Effector memory CD8-positive, alpha-beta T cell (primary cell): Measurements from ENCODE around the gene OGFOD3.

Source experiments
- ATAC-seq: fragments of 150-1000 bp; cut with Tn5 transposase; replicated peaks from 2 replicates; pipeline ENCODE4 v1.10.0; 2021; ENCODE audit warnings: mild to moderate bottlenecking, moderate library complexity
- DNase-seq, 3 experiments: peaks; one replicate each; pipeline ENCODE4 v3.0.0; 2021
- H3K27ac Mint-ChIP-seq, 2 donors: one replicate each; pipeline ENCODE4 v1.8.0; 2022; ENCODE audit warnings: mild to moderate bottlenecking in 2 of 2, mixed read lengths in 2 of 2, moderate library complexity in 2 of 2
- H3K27me3 Mint-ChIP-seq, 2 donors: one replicate each; pipeline ENCODE4 v1.8.0; 2022; ENCODE audit warnings: mixed read lengths in 2 of 2
- H3K36me3 Mint-ChIP-seq: one replicate; pipeline ENCODE4 v1.8.0; 2022; ENCODE audit warnings: mild to moderate bottlenecking, moderate library complexity, mixed read lengths; ENCODE audit not compliant: insufficient read depth
- H3K4me1 Mint-ChIP-seq, 2 donors: one replicate each; pipeline ENCODE4 v1.8.0; 2022; ENCODE audit warnings: low read depth in 2 of 2, mixed read lengths in 2 of 2
- H3K4me3 Mint-ChIP-seq, 2 donors: one replicate each; pipeline ENCODE4 v1.8.0; 2022; ENCODE audit warnings: mild to moderate bottlenecking in 2 of 2, mixed read lengths in 2 of 2, moderate library complexity in 2 of 2
- H3K9me3 Mint-ChIP-seq, 2 donors: one replicate each; pipeline ENCODE4 v1.8.0; 2022; ENCODE audit warnings: mixed read lengths in 2 of 2

The OGFOD3 gene

DNA sequence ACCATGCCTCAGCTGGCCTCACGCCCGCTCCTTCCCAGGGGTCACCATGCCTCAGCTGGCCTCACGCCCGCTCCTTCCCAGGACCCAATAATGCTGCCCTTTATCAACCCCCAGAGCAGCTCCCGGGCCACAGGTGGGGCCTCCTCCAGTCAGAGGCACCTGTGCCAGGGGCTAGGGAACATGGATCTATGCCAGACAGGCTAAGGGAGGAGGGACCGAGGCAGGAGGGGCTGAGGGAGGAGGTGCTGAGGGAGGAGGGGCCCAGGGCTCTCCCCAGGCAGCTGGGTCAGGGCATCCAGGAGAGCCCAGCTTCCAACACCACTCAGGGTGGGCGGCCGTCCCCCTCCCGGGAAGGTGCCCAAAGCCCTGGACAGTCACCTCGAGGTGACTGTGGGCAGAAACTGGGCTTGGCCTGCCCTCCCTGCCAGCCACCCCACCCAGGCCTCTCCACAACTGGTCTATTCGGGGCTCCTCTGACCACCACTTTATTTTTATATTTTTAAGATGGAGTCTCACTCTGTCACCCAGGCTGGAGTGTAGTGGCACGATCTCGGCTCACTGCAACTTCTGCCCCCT lies 27.4 kb downstream of the OGFOD3 start:
- Mint-ChIP-seq H3K4me3 (no peak overlapping the region), H3K9me3 (no peaks in the 10 kb centered on the region), H3K27me3 (peaks cover 0 to 20% of the 10 kb centered on the region in 2 donors), H3K27ac (no peak overlapping the region), H3K4me1 (no peaks in the 10 kb centered on the region), H3K36me3 (peaks cover 14% of the 10 kb centered on the region)
- no peak for ATAC-seq
- DNase-seq = no peak

GRCh38 chr17:82390015-82390859 lies 28.1 kb downstream of the OGFOD3 start:
- ATAC-seq = no peak
- Mint-ChIP-seq H3K4me1 (no peaks in the 10 kb centered on the region), H3K4me3 (no peak overlapping the region)

DNA sequence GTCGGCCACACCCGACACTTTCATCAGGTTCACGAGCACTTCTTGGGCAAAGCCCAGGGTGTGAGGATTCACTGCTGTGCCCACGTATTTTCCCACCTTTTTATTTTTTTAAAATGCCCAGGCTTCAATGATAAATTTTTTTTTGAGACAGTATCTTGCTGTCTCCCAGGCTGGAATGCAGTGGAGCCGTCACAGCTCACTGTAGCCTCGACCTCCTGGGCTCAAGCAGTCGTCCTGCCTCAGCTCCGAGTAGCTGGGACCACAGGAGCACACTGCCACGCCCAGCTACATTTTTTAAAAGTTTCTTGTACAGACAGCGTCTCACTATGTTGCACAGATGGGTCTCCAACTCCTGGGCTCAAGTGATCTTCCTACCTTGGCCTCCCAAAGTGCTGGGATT lies 29.0 kb downstream of the OGFOD3 start:
- Mint-ChIP-seq H3K27me3 (peaks cover 0 to 32% of the 10 kb centered on the region in 2 donors), H3K4me1 (no peaks in the 10 kb centered on the region), H3K4me3 (no peak overlapping the region), H3K36me3 (peaks cover 14% of the 10 kb centered on the region), H3K27ac (no peak overlapping the region), H3K9me3 (no peaks in the 10 kb centered on the region)
- no peak for ATAC-seq
- no peak for DNase-seq

More at GRCh38 chr17:82390015-82390859, 28.1 kb downstream of the OGFOD3 start:
- peaks cover 0 to 27% of the 10 kb centered on the region in 2 donors for H3K27me3 Mint-ChIP-seq
- H3K9me3 Mint-ChIP-seq = no peaks in the 10 kb centered on the region
- no peak for DNase-seq
- H3K36me3 Mint-ChIP-seq = peaks cover 14% of the 10 kb centered on the region
- H3K27ac Mint-ChIP-seq = no peak overlapping the region

DNA sequence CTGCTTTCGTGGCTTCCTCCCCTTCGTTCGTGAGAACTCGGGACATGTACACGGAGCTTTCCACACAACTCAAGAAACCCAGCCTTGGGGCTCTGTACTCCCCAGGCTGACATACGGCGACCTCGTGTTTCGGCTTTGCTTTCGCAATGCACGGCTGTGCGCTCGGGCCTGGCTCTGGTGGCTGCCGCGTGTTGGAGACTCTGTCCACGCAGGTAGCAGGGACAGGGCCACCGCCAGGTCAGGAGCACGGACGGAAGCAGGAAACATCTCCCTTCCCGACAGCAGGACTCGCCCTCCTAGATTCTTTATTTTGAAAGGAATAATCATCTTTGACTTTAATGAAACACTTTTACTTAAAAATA lies 29.5 kb downstream of the OGFOD3 start:
- DNase-seq (no peak), ATAC-seq (no peak)
- Mint-ChIP-seq H3K4me3 (no peak overlapping the region), H3K4me1 (no peaks in the 10 kb centered on the region), H3K9me3 (no peaks in the 10 kb centered on the region), H3K27ac (no peak overlapping the region), H3K27me3 (peaks cover 0 to 34% of the 10 kb centered on the region in 2 donors), H3K36me3 (peaks cover 11% of the 10 kb centered on the region)

DNA sequence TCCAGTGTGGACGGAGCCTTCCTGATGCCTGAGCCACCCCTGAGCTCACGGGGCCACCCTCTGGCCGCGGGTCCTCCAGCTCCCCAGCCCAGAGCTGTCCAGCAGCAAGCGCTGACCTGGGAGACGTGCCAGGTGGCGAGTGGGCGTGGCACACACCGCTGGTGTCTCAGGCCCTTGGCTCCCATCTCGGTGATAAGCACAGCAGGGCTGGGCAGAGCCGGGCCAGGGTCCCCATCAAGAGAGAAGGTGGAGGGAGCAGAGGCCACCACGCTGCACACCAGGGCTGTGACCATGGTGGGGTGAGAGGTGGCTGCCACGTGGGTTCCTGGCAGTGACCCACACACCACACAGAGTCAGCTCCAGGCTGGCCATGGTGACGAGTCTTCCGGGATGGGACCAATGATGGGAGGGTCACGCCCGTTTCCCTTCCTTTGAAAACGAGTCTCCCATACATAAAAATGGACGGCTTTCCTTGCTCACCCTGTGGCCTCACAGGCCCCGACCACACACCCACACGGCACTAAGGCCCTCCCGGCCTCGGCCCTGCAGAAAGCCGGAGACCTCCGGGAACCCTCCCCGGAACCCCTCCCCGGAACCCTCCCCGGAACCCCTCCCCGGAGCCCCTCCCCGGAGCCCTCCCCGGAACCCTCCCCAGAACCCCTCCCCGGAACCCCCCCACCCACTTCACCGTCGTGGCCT lies 30.0 kb downstream of the OGFOD3 start:
- peaks cover 0 to 39% of the 10 kb centered on the region in 2 donors for H3K27me3 Mint-ChIP-seq
- H3K27ac Mint-ChIP-seq = no peak overlapping the region
- peaks cover 7% of the 10 kb centered on the region for H3K36me3 Mint-ChIP-seq
- DNase-seq = no peak
- no peaks in the 10 kb centered on the region for H3K4me1 Mint-ChIP-seq
- ATAC-seq = no peak
- H3K4me3 Mint-ChIP-seq = no peak overlapping the region
- H3K9me3 Mint-ChIP-seq = no peaks in the 10 kb centered on the region

- H3K36me3 Mint-ChIP-seq = peaks cover 7% of the 10 kb centered on the region
- H3K4me1 Mint-ChIP-seq = no peaks in the 10 kb centered on the region
- H3K9me3 Mint-ChIP-seq = no peaks in the 10 kb centered on the region
- no peak for ATAC-seq
- peaks cover 0 to 46% of the 10 kb centered on the region in 2 donors for H3K27me3 Mint-ChIP-seq
- no peak overlapping the region for H3K27ac Mint-ChIP-seq
- no peak overlapping the region for H3K4me3 Mint-ChIP-seq
- no peak for DNase-seq
Measured at GRCh38 chr17:82387705-82388106, 30.7 kb downstream of the OGFOD3 start.

- ATAC-seq (no peak), DNase-seq (no peak)
- H3K9me3 Mint-ChIP-seq = no peaks in the 10 kb centered on the region
- H3K27me3 Mint-ChIP-seq = peaks cover 0 to 47% of the 10 kb centered on the region in 2 donors
- no peak overlapping the region for H3K27ac Mint-ChIP-seq
- peaks cover 4% of the 10 kb centered on the region for H3K36me3 Mint-ChIP-seq
- H3K4me3 Mint-ChIP-seq = no peak overlapping the region
- H3K4me1 Mint-ChIP-seq = no peaks in the 10 kb centered on the region
Measured at GRCh38 chr17:82386881-82387704, 31.3 kb downstream of the OGFOD3 start.

DNA sequence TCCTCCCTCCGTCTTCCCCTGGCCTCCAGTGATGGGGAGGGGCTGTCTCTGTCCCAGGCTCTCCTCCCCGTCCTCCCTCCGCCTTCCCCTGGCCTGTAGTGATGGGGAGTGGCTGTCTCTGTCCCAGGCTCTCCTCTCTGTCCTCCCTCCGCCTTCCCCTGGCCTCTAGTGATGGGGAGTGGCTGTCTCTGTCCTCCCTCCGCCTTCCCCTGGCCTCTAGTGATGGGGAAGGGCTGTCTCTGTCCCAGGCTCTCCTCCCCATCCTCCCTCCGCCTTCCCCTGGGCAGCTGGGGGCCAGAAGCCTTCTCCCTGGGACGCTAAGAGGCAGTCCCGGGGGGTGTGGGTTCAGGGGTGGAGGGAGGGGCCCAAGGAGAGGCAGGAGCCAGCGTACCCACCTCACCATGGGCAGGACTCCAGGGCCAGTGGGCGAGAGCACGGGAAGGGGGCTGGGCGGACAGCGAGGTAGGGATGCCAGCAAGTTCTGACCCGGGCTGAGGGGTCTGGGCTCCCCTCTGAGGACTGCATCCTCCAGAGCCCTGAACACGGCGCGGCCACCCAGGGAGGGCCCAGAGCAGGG lies 32.0 kb downstream of the OGFOD3 start:
- Mint-ChIP-seq H3K36me3 (peaks cover 4% of the 10 kb centered on the region), H3K4me3 (no peak overlapping the region), H3K4me1 (peaks cover 0 to under 1% of the 10 kb centered on the region in 2 donors), H3K27me3 (peaks cover 0 to 51% of the 10 kb centered on the region in 2 donors), H3K9me3 (no peaks in the 10 kb centered on the region), H3K27ac (no peak overlapping the region)
- ATAC-seq (no peak), DNase-seq (no peak)

GRCh38 chr17:82385559-82386254 lies 32.7 kb downstream of the OGFOD3 start:
- no peak overlapping the region for H3K4me3 Mint-ChIP-seq

GRCh38 chr17:82384730-82385481 lies 33.5 kb downstream of the OGFOD3 start:
- Mint-ChIP-seq H3K9me3 (no peaks in the 10 kb centered on the region), H3K27ac (no peak overlapping the region), H3K36me3 (peaks cover 4% of the 10 kb centered on the region), H3K4me1 (peaks cover 2 to 8% of the 10 kb centered on the region in 2 donors), H3K27me3 (peaks cover 11 to 65% of the 10 kb centered on the region in 2 donors), H3K4me3 (no peak overlapping the region)
- ATAC-seq (no peak), DNase-seq (no peak)

More at GRCh38 chr17:82385559-82386254, 32.7 kb downstream of the OGFOD3 start:
- H3K36me3 Mint-ChIP-seq = peaks cover 4% of the 10 kb centered on the region
- ATAC-seq (no peak), DNase-seq (no peak)
- H3K9me3 Mint-ChIP-seq = no peaks in the 10 kb centered on the region
- no peak overlapping the region for H3K27ac Mint-ChIP-seq
- peaks cover 3 to 57% of the 10 kb centered on the region in 2 donors for H3K27me3 Mint-ChIP-seq
- H3K4me1 Mint-ChIP-seq = peaks cover 2 to 5% of the 10 kb centered on the region in 2 donors

- H3K4me1 Mint-ChIP-seq = peaks cover 2 to 10% of the 10 kb centered on the region in 2 donors
- DNase-seq (no peak), ATAC-seq (no peak)
- no peak overlapping the region for H3K4me3 Mint-ChIP-seq
- peaks cover 4% of the 10 kb centered on the region for H3K36me3 Mint-ChIP-seq
- no peaks in the 10 kb centered on the region for H3K9me3 Mint-ChIP-seq
- peaks cover 15 to 72% of the 10 kb centered on the region in 2 donors for H3K27me3 Mint-ChIP-seq
- H3K27ac Mint-ChIP-seq = no peak overlapping the region
Measured at GRCh38 chr17:82384051-82384729, 34.2 kb downstream of the OGFOD3 start.
